Activated CD4-positive, alpha-beta T cell treated with anti-CD3 and anti-CD28 coated beads for 36 hours (primary cell): ENCODE measurements around the gene FOXN3. TPM values are rescaled to one million over a fixed set of nuclear protein-coding genes. Genes with fewer than 3 reads are reported as not detected.
A peak's percentile ranks its signal among the peaks of the same experiment; 100 is the strongest.

Experiments used
- ATAC-seq: fragments of 200-7000 bp; cut with Tn5 transposase; one replicate; pipeline ENCODE4 v1.10.0; 2021; ENCODE audit warnings: mild to moderate bottlenecking, moderate library complexity
- CTCF ChIA-PET: fragments of 350-600 bp; sonication (Branson Sonifier 250); formaldehyde crosslinking; loops from one replicate; lab custom pipeline; 2021; ENCODE audit warnings: antibody characterized with exemption; lab: Charles Lee
- POLR2A ChIA-PET: fragments of 350-600 bp; sonication (Branson Sonifier 250); formaldehyde crosslinking; loops from one replicate; lab custom pipeline; 2021; ENCODE audit warnings: antibody characterized with exemption, inconsistent platforms; lab: Charles Lee
- DNase-seq: peaks from one replicate; pipeline ENCODE4 v3.0.0-alpha.2; 2020
- H3K27ac Mint-ChIP-seq: one replicate; pipeline ENCODE4 v1.8.0; 2021; ENCODE audit warnings: mixed read lengths
- H3K27me3 Mint-ChIP-seq: one replicate; pipeline ENCODE4 v1.8.0; 2021; ENCODE audit warnings: mixed read lengths
- H3K36me3 Mint-ChIP-seq: one replicate; pipeline ENCODE4 v1.8.0; 2021; ENCODE audit warnings: low read depth, mixed read lengths
- H3K4me1 Mint-ChIP-seq: one replicate; pipeline ENCODE4 v1.8.0; 2021; ENCODE audit warnings: mixed read lengths
- H3K4me3 Mint-ChIP-seq: one replicate; pipeline ENCODE4 v1.8.0; 2021; ENCODE audit warnings: mild to moderate bottlenecking, moderate library complexity, mixed read lengths
- H3K9me3 Mint-ChIP-seq: one replicate; pipeline ENCODE4 v1.8.0; 2021; ENCODE audit warnings: low read depth, mixed read lengths
- intact Hi-C, 2 experiments: fragments of 100-400 bp; cut with DNase I in 1 of 2; cut with micrococcal nuclease in 1 of 2; formaldehyde crosslinking; loops; one replicate each; pipeline versions ENCODE4 v1.14.2 to v1.15.1; 2022 to 2024; cut with DNase I, micrococcal nuclease
- total RNA-seq, 2 experiments: library from RNA; stranded (reverse); gene quantifications; one replicate each; pipeline ENCODE4 v1.2.3, GENCODE V29; 2021

The FOXN3 gene
- total RNA-seq, 2 experiments from 2014 or later: 69.1 to 76.3 TPM

GRCh38 chr14:89384023-89384422, 33.0 kb downstream of the FOXN3 start:
- intact Hi-C loops: no loop called here
- DNase-seq (no peak), ATAC-seq (no peak)
- ChIA-PET POLR2A (no interaction called here), CTCF (interaction anchor here (0.6 to 1.8 kb wide), 4 partner anchors 8 to 242 kb away, joined by 3 to 7 read pairs (median 3); no protein-coding TSS in a partner anchor)
- Mint-ChIP-seq H3K36me3 (peaks cover 44% of the 10 kb centered on the region), H3K9me3 (peaks cover 13% of the 10 kb centered on the region), H3K27me3 (no peaks in the 10 kb centered on the region), H3K27ac (no peak overlapping the region), H3K4me1 (peaks cover 44% of the 10 kb centered on the region), H3K4me3 (no peak overlapping the region)

- ChIA-PET CTCF (interaction anchor here (1.1 to 1.8 kb wide), 2 partner anchors 13 to 241 kb away, joined by 3 to 7 read pairs; no protein-coding TSS in a partner anchor), POLR2A (no interaction called here)
- intact Hi-C loops: no loop called here
- H3K27ac Mint-ChIP-seq: peak overlapping the region; percentile 38
- no peak overlapping the region for H3K4me3 Mint-ChIP-seq
- DNase-seq: no peak
- H3K4me1 Mint-ChIP-seq: peaks cover 44% of the 10 kb centered on the region
- H3K36me3 Mint-ChIP-seq: peaks cover 42% of the 10 kb centered on the region
- H3K9me3 Mint-ChIP-seq: peaks cover 13% of the 10 kb centered on the region
- no peak for ATAC-seq
- no peaks in the 10 kb centered on the region for H3K27me3 Mint-ChIP-seq
These were observed 33.9 kb downstream of the FOXN3 start for GRCh38 chr14:89382901-89383845.

- Mint-ChIP-seq H3K4me1 (peaks cover 47% of the 10 kb centered on the region), H3K27ac (peak overlapping the region; percentile 38), H3K9me3 (peaks cover 13% of the 10 kb centered on the region), H3K4me3 (no peak overlapping the region), H3K27me3 (no peaks in the 10 kb centered on the region), H3K36me3 (peaks cover 42% of the 10 kb centered on the region)
- CTCF ChIA-PET: no interaction called here
- ATAC-seq (no peak), DNase-seq (no peak)
- POLR2A ChIA-PET: no interaction called here
- intact Hi-C loops: no loop called here
These were observed 34.5 kb downstream of the FOXN3 start for GRCh38 chr14:89382487-89382886.

- ChIA-PET CTCF (interaction anchor here (1.3 kb wide), 1 partner anchor 72 kb away, joined by 3 read pairs; no protein-coding TSS in a partner anchor), POLR2A (interaction anchor here (0.6 kb wide), 1 partner anchor 36 kb away, joined by 3 read pairs; no protein-coding TSS in a partner anchor)
- no peak overlapping the region for H3K27ac Mint-ChIP-seq
- H3K27me3 Mint-ChIP-seq: no peaks in the 10 kb centered on the region
- H3K4me1 Mint-ChIP-seq: peaks cover 42% of the 10 kb centered on the region
- peaks cover 13% of the 10 kb centered on the region for H3K9me3 Mint-ChIP-seq
- intact Hi-C loops: no loop called here
- ATAC-seq: no peak
- DNase-seq: no peak
- H3K4me3 Mint-ChIP-seq: no peak overlapping the region
- peaks cover 43% of the 10 kb centered on the region for H3K36me3 Mint-ChIP-seq
These were observed 36.9 kb downstream of the FOXN3 start for GRCh38 chr14:89379891-89380820.

GRCh38 chr14:89379006-89379405, 38.0 kb downstream of the FOXN3 start:
- CTCF ChIA-PET: interaction anchor here (1.3 kb wide), 1 partner anchor 71 kb away, joined by 3 read pairs; no protein-coding TSS in a partner anchor
- Mint-ChIP-seq H3K9me3 (peaks cover 19% of the 10 kb centered on the region), H3K27me3 (no peaks in the 10 kb centered on the region), H3K4me1 (peaks cover 37% of the 10 kb centered on the region), H3K27ac (no peak overlapping the region), H3K36me3 (peaks cover 47% of the 10 kb centered on the region), H3K4me3 (no peak overlapping the region)
- POLR2A ChIA-PET: interaction anchor here (0.7 kb wide), 1 partner anchor 14 kb away, joined by 5 read pairs; no protein-coding TSS in a partner anchor
- ATAC-seq (no peak), DNase-seq (no peak)
- intact Hi-C loops: no loop called here

DNA sequence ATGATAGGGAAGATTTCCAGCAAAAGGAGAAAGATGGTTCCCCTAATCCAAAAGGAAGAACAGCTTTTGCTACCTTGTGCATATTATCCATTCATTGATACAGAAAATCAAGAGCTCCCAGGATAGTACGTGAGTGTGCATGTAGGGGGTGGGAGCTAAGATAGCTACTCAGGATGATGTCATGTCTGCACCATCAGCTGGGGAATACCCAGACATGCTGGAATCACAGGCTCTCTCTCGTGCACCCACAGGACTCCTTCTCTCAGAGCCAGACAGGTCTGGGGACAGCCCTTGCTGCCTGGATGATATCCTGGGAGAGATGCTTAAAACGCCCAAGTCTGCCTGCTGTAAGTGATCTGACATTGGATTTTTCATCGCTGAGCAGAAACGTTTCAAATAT, 38.9 kb downstream of the FOXN3 start:
- peak; percentile 64 for DNase-seq
- H3K9me3 Mint-ChIP-seq: peaks cover 19% of the 10 kb centered on the region
- ChIA-PET CTCF (interaction anchor here (0.8 to 1.4 kb wide), 2 partner anchors 9 to 13 kb away, joined by 3 to 4 read pairs; no protein-coding TSS in a partner anchor), POLR2A (interaction anchor here (0.6 kb wide), 1 partner anchor 51 kb away, joined by 4 read pairs; no protein-coding TSS in a partner anchor)
- no peak overlapping the region for H3K27ac Mint-ChIP-seq
- H3K27me3 Mint-ChIP-seq: no peaks in the 10 kb centered on the region
- peaks cover 43% of the 10 kb centered on the region for H3K36me3 Mint-ChIP-seq
- H3K4me1 Mint-ChIP-seq: peaks cover 38% of the 10 kb centered on the region
- ATAC-seq: peak; percentile 98
- intact Hi-C loops: no loop called here
- no peak overlapping the region for H3K4me3 Mint-ChIP-seq

- H3K36me3 Mint-ChIP-seq: peaks cover 40% of the 10 kb centered on the region
- CTCF ChIA-PET: interaction anchor here (0.8 to 1.4 kb wide), 2 partner anchors 9 to 13 kb away, joined by 3 to 4 read pairs; no protein-coding TSS in a partner anchor
- peaks cover 42% of the 10 kb centered on the region for H3K4me1 Mint-ChIP-seq
- H3K9me3 Mint-ChIP-seq: peaks cover 19% of the 10 kb centered on the region
- no peak overlapping the region for H3K4me3 Mint-ChIP-seq
- no peak for DNase-seq
- POLR2A ChIA-PET: no interaction called here
- no peaks in the 10 kb centered on the region for H3K27me3 Mint-ChIP-seq
- intact Hi-C loops: no loop called here
- no peak overlapping the region for H3K27ac Mint-ChIP-seq
- ATAC-seq: no peak
These were observed 39.5 kb downstream of the FOXN3 start for GRCh38 chr14:89377544-89377943.

DNA sequence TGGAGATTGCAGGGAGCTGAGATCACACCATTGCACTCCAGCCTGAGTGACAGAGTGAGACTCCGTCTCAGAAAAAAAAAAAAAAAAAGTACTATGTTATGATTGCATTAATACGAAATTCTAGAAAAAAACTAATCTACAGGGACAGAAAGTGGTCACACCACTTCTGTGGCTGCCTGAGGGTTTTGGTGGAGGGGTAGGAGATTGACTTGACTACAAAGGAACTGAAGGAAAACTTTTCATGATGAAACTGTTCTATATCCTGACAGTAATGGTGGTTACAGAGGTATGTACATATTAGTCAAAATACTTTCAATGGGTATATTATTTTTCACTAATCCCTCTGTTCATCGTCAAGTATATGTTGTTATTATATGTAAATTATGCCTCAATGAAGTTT, 42.1 kb downstream of the FOXN3 start:
- H3K27ac Mint-ChIP-seq: no peak overlapping the region
- H3K9me3 Mint-ChIP-seq: peaks cover 6% of the 10 kb centered on the region
- H3K27me3 Mint-ChIP-seq: no peaks in the 10 kb centered on the region
- H3K4me1 Mint-ChIP-seq: peaks cover 66% of the 10 kb centered on the region
- ATAC-seq (peak; percentile 30), DNase-seq (peak; percentile 32)
- peaks cover 30% of the 10 kb centered on the region for H3K36me3 Mint-ChIP-seq
- H3K4me3 Mint-ChIP-seq: no peak overlapping the region
- ChIA-PET CTCF (interaction anchor here (1.0 kb wide), 1 partner anchor 9 kb away, joined by 3 read pairs; no protein-coding TSS in a partner anchor), POLR2A (interaction anchor here (0.7 kb wide), 1 partner anchor 24 kb away, joined by 3 read pairs; no protein-coding TSS in a partner anchor)
- intact Hi-C loops: no loop called here

GRCh38 chr14:89373185-89373584, 43.8 kb downstream of the FOXN3 start:
- ATAC-seq (no peak), DNase-seq (no peak)
- Mint-ChIP-seq H3K4me3 (no peak overlapping the region), H3K9me3 (peaks cover 15% of the 10 kb centered on the region), H3K27ac (no peak overlapping the region), H3K36me3 (peaks cover 33% of the 10 kb centered on the region), H3K27me3 (no peaks in the 10 kb centered on the region), H3K4me1 (peaks cover 68% of the 10 kb centered on the region)
- POLR2A ChIA-PET: no interaction called here
- CTCF ChIA-PET: no interaction called here
- intact Hi-C loops: no loop called here

DNA sequence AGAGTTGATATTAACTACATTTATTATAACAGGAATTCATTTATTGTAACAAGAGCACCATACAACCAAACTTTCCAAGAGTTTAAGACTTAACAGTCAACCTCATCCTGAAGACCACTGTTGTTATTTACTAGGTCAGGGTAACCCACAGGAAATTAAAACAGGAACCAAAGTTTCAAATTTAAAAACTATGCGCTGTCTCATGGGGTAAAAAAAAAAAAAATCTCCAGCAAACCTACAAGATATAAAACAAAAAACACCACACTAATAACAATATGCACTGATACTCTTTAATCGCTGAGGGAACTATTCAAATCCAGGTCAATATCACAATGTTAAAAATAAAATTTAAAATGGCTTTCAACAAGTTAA, 44.5 kb downstream of the FOXN3 start:
- Mint-ChIP-seq H3K36me3 (peaks cover 29% of the 10 kb centered on the region), H3K4me3 (no peak overlapping the region), H3K27ac (no peak overlapping the region), H3K9me3 (peaks cover 15% of the 10 kb centered on the region), H3K27me3 (no peaks in the 10 kb centered on the region), H3K4me1 (peaks cover 66% of the 10 kb centered on the region)
- ChIA-PET CTCF (interaction anchor here (0.7 kb wide), 1 partner anchor 47 kb away, joined by 3 read pairs; no protein-coding TSS in a partner anchor), POLR2A (no interaction called here)
- ATAC-seq (no peak), DNase-seq (no peak)
- intact Hi-C loops: no loop called here
